DND-41 (cell line): ENCODE results near the gene LLGL2.
A peak's percentile ranks its signal among the peaks of the same experiment; 100 is the strongest.

ENCODE experiments used
- ATAC-seq: fragments of 200-7000 bp; cut with Tn5 transposase; 3 replicates; pipeline ENCODE4 v1.9.1; 2021; ENCODE audit warnings: low read depth; ENCODE audit not compliant: insufficient read depth
- DNase-seq: peaks from one replicate; pipeline ENCODE4 v3.0.0-alpha.2; 2020
- H2AFZ ChIP-seq: 2 replicates; pipeline ENCODE4 v1.6.0; 2012; ENCODE audit warnings: low read depth, low read length
- H3K27ac ChIP-seq: 2 replicates; pipeline ENCODE4 v1.5.1; 2012; ENCODE audit warnings: low read length, inconsistent platforms
- H3K27me3 ChIP-seq: fragments of 200-600 bp; sonication (generic); 2 replicates; pipeline ENCODE4 v1.6.0; 2012; ENCODE audit warnings: low read length, mild to moderate bottlenecking, inconsistent platforms; ENCODE audit not compliant: insufficient read depth, poor library complexity
- H3K36me3 ChIP-seq: 2 replicates; pipeline ENCODE4 v1.5.1; 2012; ENCODE audit warnings: low read length, inconsistent platforms; ENCODE audit not compliant: insufficient read depth
- H3K4me1 ChIP-seq: 2 replicates; pipeline ENCODE4 v1.5.1; 2012; ENCODE audit warnings: mild to moderate bottlenecking, low read length; ENCODE audit not compliant: insufficient read depth
- H3K4me2 ChIP-seq: 2 replicates; pipeline ENCODE4 v1.6.0; 2012; ENCODE audit warnings: mild to moderate bottlenecking, moderate library complexity, low read length, inconsistent platforms; ENCODE audit not compliant: insufficient read depth
- H3K4me3 ChIP-seq, 2 experiments: fragments of 200-600 bp in 1 of 2; shearing (Covaris generic) in 1 of 2; 2 replicates each; pipeline ENCODE4 v1.5.1; 2012 to 2016; ENCODE audit warnings: inconsistent platforms in 2 of 2, low read length in 2 of 2, mild to moderate bottlenecking in 2 of 2, low read depth in 1 of 2, moderate library complexity in 1 of 2
- H3K79me2 ChIP-seq: 2 replicates; pipeline ENCODE4 v1.6.0; 2012; ENCODE audit warnings: low read length, inconsistent platforms; ENCODE audit not compliant: insufficient read depth
- H3K9ac ChIP-seq: 2 replicates; pipeline ENCODE4 v1.6.0; 2012; ENCODE audit warnings: low read depth, mild to moderate bottlenecking, inconsistent platforms, low read length, moderate library complexity
- H3K9me3 ChIP-seq: 2 replicates; pipeline ENCODE4 v1.5.1; 2012; ENCODE audit warnings: low read length, moderate library complexity, mild to moderate bottlenecking, inconsistent platforms; ENCODE audit not compliant: insufficient read depth, severe bottlenecking
- H4K20me1 ChIP-seq: 2 replicates; pipeline ENCODE4 v1.6.0; 2012; ENCODE audit warnings: low read length; ENCODE audit not compliant: insufficient read depth
- CTCF ChIP-seq: IDR thresholded peaks from 2 replicates; pipeline ENCODE4 v1.5.1; 2012; ENCODE audit warnings: borderline replicate concordance, low read length, moderate library complexity, mild to moderate bottlenecking; ENCODE audit not compliant: poor library complexity, severe bottlenecking; ENCODE audit errors: extremely low read depth
- EZH2 ChIP-seq: IDR thresholded peaks from 3 replicates; pipeline ENCODE4 v1.6.1; 2012; ENCODE audit warnings: borderline replicate concordance, low read depth, mild to moderate bottlenecking, moderate library complexity, low read length, inconsistent platforms; ENCODE audit not compliant: severe bottlenecking

The LLGL2 gene

DNA sequence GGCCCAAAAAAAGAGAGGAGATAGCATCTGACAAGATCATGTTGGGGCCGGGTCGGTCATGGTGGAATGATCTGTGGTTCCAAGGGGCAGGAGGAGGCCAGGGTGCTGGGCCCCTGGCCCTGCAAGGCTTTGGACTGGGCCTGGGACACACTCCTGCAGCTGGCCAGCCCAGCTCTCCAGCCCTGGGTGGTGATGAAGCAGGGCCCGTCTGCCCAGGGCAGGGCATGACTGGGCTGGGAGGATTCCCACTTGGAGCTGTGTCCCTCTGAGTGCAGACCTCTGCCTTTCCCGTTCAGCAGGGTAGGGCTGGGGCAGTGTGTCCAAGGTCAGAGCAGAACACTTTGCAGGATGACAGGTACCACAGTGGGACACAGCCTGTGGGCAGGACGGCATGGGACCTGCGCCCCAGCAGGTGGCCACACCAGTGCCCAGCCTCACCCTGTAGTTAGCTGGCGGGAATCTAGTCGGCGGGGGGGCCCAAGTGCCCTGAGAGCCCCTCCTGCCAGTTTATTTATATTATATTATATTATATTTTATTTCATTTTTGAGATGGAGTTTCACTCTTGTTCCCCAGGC lies 34.5 kb downstream of the LLGL2 start:
- Histone ChIP-seq H3K4me1 (no peaks in the 10 kb centered on the region), H3K27ac (no peak overlapping the region), H2AFZ (no peak overlapping the region), H3K9ac (no peak overlapping the region), H4K20me1 (no peaks in the 10 kb centered on the region), H3K4me3 (no peak overlapping the region), H3K36me3 (no peaks in the 10 kb centered on the region), H3K79me2 (no peaks in the 10 kb centered on the region), H3K4me2 (no peak overlapping the region), H3K9me3 (no peaks in the 10 kb centered on the region), H3K27me3 (no peaks in the 10 kb centered on the region)
- no peak for DNase-seq
- TF ChIP-seq CTCF: no peak
- TF ChIP-seq EZH2: no peak
- ATAC-seq: no peak

- Histone ChIP-seq H3K79me2 (no peaks in the 10 kb centered on the region), H3K27ac (no peak overlapping the region), H3K4me1 (no peaks in the 10 kb centered on the region), H2AFZ (no peak overlapping the region), H3K36me3 (no peaks in the 10 kb centered on the region), H4K20me1 (no peaks in the 10 kb centered on the region), H3K4me3 (no peak overlapping the region), H3K27me3 (no peaks in the 10 kb centered on the region), H3K4me2 (no peak overlapping the region), H3K9me3 (no peaks in the 10 kb centered on the region), H3K9ac (no peak overlapping the region)
- TF ChIP-seq CTCF: peak; percentile 13
- no peak for TF ChIP-seq EZH2
- ATAC-seq (no peak), DNase-seq (no peak)
Measured at GRCh38 chr17:75561927-75562603, 36.6 kb downstream of the LLGL2 start.

GRCh38 chr17:75563063-75563758 lies 37.7 kb downstream of the LLGL2 start:
- Histone ChIP-seq H3K27me3 (no peaks in the 10 kb centered on the region), H3K9ac (no peak overlapping the region), H3K9me3 (no peaks in the 10 kb centered on the region), H3K36me3 (no peaks in the 10 kb centered on the region), H3K4me3 (no peak overlapping the region), H2AFZ (no peak overlapping the region), H3K4me2 (no peak overlapping the region), H3K4me1 (no peaks in the 10 kb centered on the region), H3K79me2 (no peaks in the 10 kb centered on the region), H3K27ac (no peak overlapping the region), H4K20me1 (no peaks in the 10 kb centered on the region)
- ATAC-seq (no peak), DNase-seq (no peak)
- TF ChIP-seq EZH2 (no peak), CTCF (no peak)
